Common myeloid progenitor, CD34-positive (primary cell): ENCODE results near the gene KIF21B.

Source experiments
- CTCF ChIA-PET: fragments of 350-600 bp; sonication (Branson Sonifier 250); formaldehyde crosslinking; loops from one replicate; lab custom pipeline; 2021; ENCODE audit warnings: antibody characterized with exemption; lab: Charles Lee
- POLR2A ChIA-PET: fragments of 350-600 bp; sonication (Branson Sonifier 250); formaldehyde crosslinking; loops from one replicate; lab custom pipeline; 2021; ENCODE audit warnings: antibody characterized with exemption; lab: Charles Lee
- DNase-seq, 3 donors: peaks; one replicate each; pipeline versions ENCODE4 v3.0.0 to v3.0.0-alpha.2; 2013
- H3K27ac ChIP-seq, 2 experiments: 1 replicate in 1 of 2; 2 replicates in 1 of 2; pipeline ENCODE4 v1.7.0; 2013; ENCODE audit warnings: inconsistent platforms in 2 of 2, low read length in 2 of 2, mild to moderate bottlenecking in 2 of 2, low read depth in 1 of 2, moderate library complexity in 1 of 2; ENCODE audit not compliant: severe bottlenecking in 2 of 2, insufficient read depth in 1 of 2, poor library complexity in 1 of 2
- H3K27me3 ChIP-seq, 5 experiments: replicated peaks in 2 of 5; 1 replicate in 3 of 5; 2 replicates in 2 of 5; pipeline versions ENCODE4 v1.6.1 to v1.7.0; 2013; ENCODE audit warnings: low read length in 4 of 5, mild to moderate bottlenecking in 2 of 5, moderate library complexity in 2 of 5, inconsistent platforms in 1 of 5; ENCODE audit not compliant: insufficient read depth in 5 of 5, control insufficient read depth in 4 of 5
- H3K36me3 ChIP-seq, 4 experiments: 1 replicate in 2 of 4; 2 replicates in 2 of 4; pipeline versions ENCODE4 v1.6.1 to v1.7.0; 2013; ENCODE audit warnings: low read length in 3 of 4, control low read depth in 1 of 4, mild to moderate bottlenecking in 1 of 4; ENCODE audit not compliant: control insufficient read depth in 4 of 4, insufficient read depth in 4 of 4
- H3K4me1 ChIP-seq, 4 experiments: 1 replicate in 3 of 4; 2 replicates in 1 of 4; pipeline versions ENCODE4 v1.6.1 to v1.7.1; 2013; ENCODE audit warnings: low read length in 3 of 4, mild to moderate bottlenecking in 3 of 4, control low read depth in 1 of 4, inconsistent platforms in 1 of 4, moderate library complexity in 1 of 4; ENCODE audit not compliant: control insufficient read depth in 4 of 4, insufficient read depth in 4 of 4; ENCODE audit errors: control extremely low read depth in 1 of 4
- H3K4me3 ChIP-seq, 7 experiments: 1 replicate in 4 of 7; 2 replicates in 3 of 7; pipeline versions ENCODE4 v1.5.1 to v1.7.0; 2013; ENCODE audit warnings: mild to moderate bottlenecking in 7 of 7, low read length in 6 of 7, moderate library complexity in 6 of 7, inconsistent platforms in 2 of 7, low read depth in 2 of 7, control low read depth in 1 of 7; ENCODE audit not compliant: insufficient read depth in 4 of 7, control insufficient read depth in 1 of 7; ENCODE audit errors: extremely low read depth in 1 of 7
- H3K9me3 ChIP-seq, 5 experiments: 1 replicate in 4 of 5; 2 replicates in 1 of 5; pipeline versions ENCODE4 v1.6.1 to v1.7.1; 2013; ENCODE audit warnings: low read length in 4 of 5, mild to moderate bottlenecking in 2 of 5, inconsistent platforms in 1 of 5, low read depth in 1 of 5, moderate library complexity in 1 of 5; ENCODE audit not compliant: control insufficient read depth in 4 of 5, insufficient read depth in 2 of 5; ENCODE audit errors: control extremely low read depth in 1 of 5
- WGBS: methylation state at CpG from one replicate; pipeline ENCODE4 v1.1.5; 2013; ENCODE audit not compliant: insufficient coverage; 5-methylcytosine and 5-hydroxymethylcytosine counted together

KIF21B gene

GRCh38 chr1:201039418-201039817 is 15.9 kb upstream of the KIF21B start:
- 91% methylated on average over 1 of the region's 2 CpGs for WGBS
- Histone ChIP-seq H3K27me3 (peaks cover 0 to 2% (median 0%) of the 10 kb centered on the region in 5 experiments), H3K4me1 (peaks cover 0 to 2% (median 0%) of the 10 kb centered on the region in 4 experiments), H3K36me3 (no peaks in the 10 kb centered on the region), H3K9me3 (no peaks in the 10 kb centered on the region), H3K4me3 (no peak overlapping the region), H3K27ac (no peak overlapping the region)
- POLR2A ChIA-PET, result no interaction called here
- CTCF ChIA-PET, result interaction anchor here (0.6 to 13.1 kb wide), 5 partner anchors 13 to 236 kb away, joined by 3 to 221 read pairs (median 35); partner anchors contain the start of gene KIF21B
- no peak for DNase-seq

- Histone ChIP-seq H3K4me1 (peaks cover 0 to 2% (median 0%) of the 10 kb centered on the region in 4 experiments), H3K4me3 (no peak overlapping the region), H3K27me3 (no peaks in the 10 kb centered on the region), H3K9me3 (no peaks in the 10 kb centered on the region), H3K27ac (no peak overlapping the region), H3K36me3 (no peaks in the 10 kb centered on the region)
- POLR2A ChIA-PET, result interaction anchor here (0.7 kb wide), 1 partner anchor 15 kb away, joined by 3 read pairs; the partner anchor contains the start of gene KIF21B
- CTCF ChIA-PET, result interaction anchor here (0.8 to 13.1 kb wide), 4 partner anchors 11 to 73 kb away, joined by 3 to 221 read pairs (median 84); partner anchors contain the start of gene KIF21B
- DNase-seq, result no peak
- WGBS, result 99% methylated on average over 9 of the region's 10 CpGs
Measured at GRCh38 chr1:201038186-201038876, 14.8 kb upstream of the KIF21B start.

GRCh38 chr1:201036188-201036842 is 12.8 kb upstream of the KIF21B start:
- Histone ChIP-seq H3K27ac (no peak overlapping the region), H3K4me3 (no peak overlapping the region), H3K36me3 (no peaks in the 10 kb centered on the region), H3K9me3 (no peaks in the 10 kb centered on the region), H3K4me1 (peaks cover 0 to 4% (median 0%) of the 10 kb centered on the region in 4 experiments), H3K27me3 (no peaks in the 10 kb centered on the region)
- DNase-seq, result no peak
- ChIA-PET POLR2A (no interaction called here), CTCF (interaction anchor here (0.6 to 12.4 kb wide), 7 partner anchors 9 to 219 kb away, joined by 3 to 133 read pairs (median 6); partner anchors contain the start of gene KIF21B)
- WGBS, result 96% methylated on average over 7 of the region's 12 CpGs

- no peak overlapping the region for H3K4me3 ChIP-seq
- CTCF ChIA-PET, result interaction anchor here (1.0 to 12.4 kb wide), 6 partner anchors 8 to 63 kb away, joined by 4 to 133 read pairs (median 6); partner anchors contain the start of gene KIF21B
- peaks cover 0 to 5% (median 0%) of the 10 kb centered on the region in 4 experiments for H3K4me1 ChIP-seq
- no peak overlapping the region for H3K27ac ChIP-seq
- no peaks in the 10 kb centered on the region for H3K27me3 ChIP-seq
- no peaks in the 10 kb centered on the region for H3K36me3 ChIP-seq
- POLR2A ChIA-PET, result no interaction called here
- DNase-seq, result no peak
- no peaks in the 10 kb centered on the region for H3K9me3 ChIP-seq
- 83% methylated on average over 2 of the region's 4 CpGs for WGBS
Measured at GRCh38 chr1:201034671-201035070, 11.2 kb upstream of the KIF21B start.

- no peaks in the 10 kb centered on the region for H3K27me3 ChIP-seq
- ChIA-PET POLR2A (no interaction called here), CTCF (interaction anchor here (1.6 kb wide), 1 partner anchor 12 kb away, joined by 5 read pairs; no protein-coding TSS in a partner anchor)
- DNase-seq, result no peak
- H3K27ac ChIP-seq, result no peak overlapping the region
- no peaks in the 10 kb centered on the region for H3K36me3 ChIP-seq
- WGBS, result no CpG with 5 or more reads among the region's 1 CpG
- H3K4me3 ChIP-seq, result no peak overlapping the region
- H3K9me3 ChIP-seq, result no peaks in the 10 kb centered on the region
- H3K4me1 ChIP-seq, result peaks cover 0 to 18% (median 8%) of the 10 kb centered on the region in 4 experiments
Measured at GRCh38 chr1:201032408-201032807, 8.9 kb upstream of the KIF21B start.

- Histone ChIP-seq H3K4me3 (no peak overlapping the region), H3K9me3 (no peaks in the 10 kb centered on the region), H3K36me3 (no peaks in the 10 kb centered on the region), H3K27ac (no peak overlapping the region), H3K4me1 (peaks cover 15 to 54% (median 43%) of the 10 kb centered on the region in 4 experiments), H3K27me3 (no peaks in the 10 kb centered on the region)
- no peak for DNase-seq
- ChIA-PET CTCF (interaction anchor here (1.0 to 7.2 kb wide), 3 partner anchors 8 to 38 kb away, joined by 3 to 133 read pairs (median 6); no protein-coding TSS in a partner anchor), POLR2A (no interaction called here)
- WGBS, result 90% methylated on average over 3 of the region's 7 CpGs
Measured at GRCh38 chr1:201028461-201028889, 5.0 kb upstream of the KIF21B start.
